Hematopoietic multipotent progenitor cell treated with erythropoietin and hydrocortisone succinate and interleukin-3 and kit ligand, for 6 days (in vitro differentiated cells): ENCODE results near the gene KRT33B.
A peak's percentile ranks its signal among the peaks of the same experiment; 100 is the strongest.

Source experiments
- DNase-seq: peaks from one replicate; pipeline ENCODE4 v3.0.0-alpha.2; 2015

KRT33B gene

GRCh38 chr17:41322903-41323895, 46.4 kb downstream of the KRT33B start:
- DNase-seq, result no peak

DNA sequence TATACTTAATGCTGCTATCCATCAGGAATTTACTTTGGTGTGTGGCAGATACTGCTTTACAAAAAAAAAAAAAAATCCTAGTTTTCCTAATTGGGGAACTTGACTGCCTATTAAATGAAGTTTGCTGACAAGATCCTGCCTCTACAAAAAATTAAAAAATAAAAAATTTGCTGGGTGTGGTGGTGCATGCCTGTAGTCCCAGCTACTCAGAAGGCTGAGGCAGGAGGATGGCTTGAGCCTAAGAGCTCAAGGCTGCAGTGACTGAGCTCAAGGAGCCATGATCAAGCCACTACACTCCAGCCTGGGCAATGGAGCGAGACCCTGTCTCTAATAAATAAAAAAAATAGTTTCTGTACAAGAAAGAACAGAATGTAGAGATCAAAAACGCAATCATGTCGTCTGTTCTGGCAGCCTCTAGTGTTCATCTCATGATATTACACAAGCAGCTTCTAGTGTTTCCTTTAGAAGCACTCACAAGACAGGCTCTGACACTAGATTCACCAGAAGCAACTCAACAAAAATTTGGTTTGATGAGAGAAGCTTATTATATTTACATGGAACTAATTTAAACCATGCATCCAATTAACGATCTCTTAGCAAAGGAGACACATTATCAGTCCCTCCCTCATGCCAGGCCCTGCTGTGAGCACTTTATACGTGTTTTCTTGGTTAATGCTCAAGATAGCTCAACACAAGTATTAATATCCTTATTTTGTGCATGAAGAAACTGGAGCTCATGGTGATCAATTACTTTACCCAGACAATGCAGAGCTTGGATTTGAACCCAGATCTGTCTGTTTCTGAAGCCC, 47.3 kb downstream of the KRT33B start:
- peak; percentile 68 for DNase-seq

DNA sequence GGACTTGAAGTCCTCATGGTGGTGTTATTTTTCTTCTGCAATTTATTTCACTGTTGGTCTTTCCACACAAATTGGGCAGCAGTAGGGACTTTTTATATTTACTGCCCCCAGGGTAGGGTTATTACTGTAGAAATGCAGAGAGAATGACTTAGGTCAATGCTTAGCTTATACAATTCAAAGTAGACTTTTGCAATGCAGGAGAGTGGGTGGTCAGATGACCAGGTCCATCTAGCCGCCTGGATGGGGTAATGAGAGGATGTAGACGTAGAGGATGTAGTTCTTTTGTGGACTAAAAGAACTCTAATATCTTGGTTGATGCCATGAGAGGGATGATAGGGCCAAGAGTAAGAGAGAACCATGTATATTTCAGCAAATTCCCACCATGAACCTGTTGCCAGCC, 51.4 kb downstream of the KRT33B start:
- no peak for DNase-seq

DNA sequence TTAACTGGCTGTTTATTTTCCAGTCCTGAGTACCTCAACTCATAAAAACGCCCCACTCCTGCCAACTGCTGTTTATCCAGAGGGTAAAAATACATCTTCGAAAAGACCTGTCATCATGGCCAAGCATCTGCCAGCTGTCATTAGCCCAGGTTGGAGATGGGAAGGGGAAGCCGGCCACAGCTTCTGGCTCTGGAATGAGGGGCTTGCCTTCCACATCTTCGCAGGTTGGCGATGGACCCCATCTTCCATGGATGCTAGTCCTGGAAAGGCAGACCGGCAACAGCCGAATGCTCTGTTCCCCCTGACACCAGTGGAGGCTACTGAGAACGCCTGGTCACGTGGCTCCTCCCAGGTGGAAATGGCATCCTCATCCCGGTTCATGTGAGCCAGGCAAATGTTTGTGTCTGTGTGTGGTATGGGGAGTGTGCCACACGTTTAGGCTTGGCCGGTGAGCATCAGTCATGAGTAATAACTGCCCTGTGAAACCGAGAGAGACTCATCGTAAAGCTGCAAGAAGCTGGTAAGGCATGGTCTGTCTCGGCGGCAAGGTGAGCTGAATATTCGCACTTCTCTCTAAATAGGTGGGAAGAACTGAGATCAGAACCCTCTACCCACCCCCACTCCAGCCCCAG, 53.7 kb downstream of the KRT33B start:
- no peak for DNase-seq

DNA sequence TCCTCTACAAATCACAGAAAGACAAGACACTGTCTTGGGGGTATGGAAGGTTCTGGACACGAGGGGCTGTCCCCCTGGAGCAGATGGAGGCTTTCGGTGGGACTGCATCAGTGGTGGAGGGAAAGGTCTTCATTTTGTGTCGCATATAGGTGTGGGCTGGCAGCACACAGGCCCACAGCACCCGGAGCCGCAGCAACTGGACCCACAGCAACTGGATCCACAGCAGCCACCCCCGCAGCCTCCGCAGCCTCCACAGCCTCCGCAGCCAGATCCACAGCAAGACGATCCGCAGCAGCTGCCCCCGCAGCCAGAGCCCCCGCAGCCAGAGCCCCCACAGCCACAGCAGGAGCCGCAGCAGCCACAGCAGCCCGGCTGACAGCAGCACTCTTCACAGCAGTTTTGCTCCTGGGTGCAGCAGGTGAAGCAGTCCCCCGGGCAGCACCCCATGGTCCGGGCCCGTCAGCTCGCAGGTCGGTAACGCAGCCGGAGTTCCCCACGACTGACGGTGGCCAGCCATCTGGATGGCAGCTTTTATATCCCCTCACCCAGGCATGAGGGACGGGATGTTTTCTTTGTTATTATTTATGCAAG, 54.3 kb downstream of the KRT33B start, which contains the start of gene KRTAP17-1:
TSS of gene KRTAP17-1 (minus strand) at position 507 of the 591 bp plus-strand sequence. CDS start at position 447, 60 bp downstream.
- no peak for DNase-seq
